SK-N-SH treated with all-trans-retinoic acid at 6 μM for 48 hours (cell line): ENCODE results near the gene RGS12.

Source experiments
- ATAC-seq: fragments of 200-7000 bp; cut with Tn5 transposase; 3 replicates; pipeline ENCODE4 v1.9.1; 2020; ENCODE audit warnings: mild to moderate bottlenecking, moderate library complexity
- BACH2 ChIP-seq: fragments of 250-450 bp; sonication (Bioruptor Pico); IDR thresholded peaks from 2 replicates; pipeline ENCODE4 v1.9.0; 2021; ENCODE audit warnings: mild to moderate bottlenecking, borderline replicate concordance
- ESRRG ChIP-seq: fragments of 250-450 bp; sonication (Bioruptor Pico); IDR thresholded peaks from 2 replicates; pipeline ENCODE4 v1.6.1; 2021; ENCODE audit warnings: mild to moderate bottlenecking
- GLIS3 ChIP-seq: fragments of 250-450 bp; sonication (Bioruptor Pico); IDR thresholded peaks from 2 replicates; pipeline ENCODE4 v1.5.0; 2020; ENCODE audit warnings: mild to moderate bottlenecking, moderate library complexity
- ISL1 ChIP-seq: fragments of 250-450 bp; sonication (Bioruptor Pico); IDR thresholded peaks from 2 replicates; pipeline ENCODE4 v2.1.2; 2022; ENCODE audit warnings: mild to moderate bottlenecking, moderate library complexity
- OSR1 ChIP-seq: fragments of 250-450 bp; sonication (Bioruptor Pico); IDR thresholded peaks from 2 replicates; pipeline ENCODE4 v1.8.0; 2022; ENCODE audit warnings: moderate library complexity, mild to moderate bottlenecking, inconsistent platforms
- PPARA ChIP-seq: fragments of 250-450 bp; sonication (Bioruptor Pico); IDR thresholded peaks from 2 replicates; pipeline ENCODE4 v1.5.0; 2020; ENCODE audit warnings: mild to moderate bottlenecking, borderline replicate concordance
- RARB ChIP-seq: fragments of 250-450 bp; sonication (Bioruptor Pico); IDR thresholded peaks from 2 replicates; pipeline ENCODE4 v1.8.0; 2021; ENCODE audit warnings: mild to moderate bottlenecking, moderate library complexity
- SNAI2 ChIP-seq: fragments of 250-450 bp; sonication (Bioruptor Pico); IDR thresholded peaks from 2 replicates; pipeline ENCODE4 v1.5.0; 2020; ENCODE audit warnings: mild to moderate bottlenecking, moderate library complexity
- TOX ChIP-seq: fragments of 250-450 bp; sonication (Bioruptor Pico); IDR thresholded peaks from 2 replicates; pipeline ENCODE4 v1.8.0; 2021; ENCODE audit warnings: mild to moderate bottlenecking, moderate library complexity, borderline replicate concordance
- ZC3H10 ChIP-seq: fragments of 250-450 bp; sonication (Bioruptor Pico); IDR thresholded peaks from 2 replicates; pipeline ENCODE4 v1.5.1; 2021; ENCODE audit warnings: mild to moderate bottlenecking, moderate library complexity
- ZFP3 ChIP-seq: fragments of 250-450 bp; sonication (Bioruptor Pico); IDR thresholded peaks from 2 replicates; pipeline ENCODE4 v1.5.0; 2020; ENCODE audit warnings: mild to moderate bottlenecking, moderate library complexity
- ZFP30 ChIP-seq: fragments of 450-650 bp; formaldehyde crosslinking; IDR thresholded peaks from 2 replicates; pipeline ENCODE4 v1.5.0; 2022; ENCODE audit warnings: mild to moderate bottlenecking, moderate library complexity
- ZNF565 ChIP-seq: fragments of 450-650 bp; formaldehyde crosslinking; conservative IDR thresholded peaks from 2 replicates; pipeline ENCODE4 v1.5.0; 2020; ENCODE audit warnings: low read depth, mild to moderate bottlenecking, moderate library complexity
- ZNF70 ChIP-seq: fragments of 450-650 bp; formaldehyde crosslinking; IDR thresholded peaks from 2 replicates; pipeline ENCODE4 v1.5.0; 2020; ENCODE audit warnings: mild to moderate bottlenecking, moderate library complexity
- ZNF8 ChIP-seq: fragments of 450-650 bp; formaldehyde crosslinking; IDR thresholded peaks from 2 replicates; pipeline ENCODE4 v1.5.0; 2020; ENCODE audit warnings: mild to moderate bottlenecking, moderate library complexity
- TF ChIP-seq, protein P1 (sequence below): fragments of 250-450 bp; sonication (Bioruptor Pico); IDR thresholded peaks from 2 replicates; pipeline ENCODE4 v1.8.0; 2020; ENCODE audit warnings: mild to moderate bottlenecking, moderate library complexity, borderline replicate concordance
- TF ChIP-seq, protein P2 (sequence below): fragments of 250-450 bp; sonication (Bioruptor Pico); IDR thresholded peaks from 2 replicates; pipeline ENCODE4 v1.5.0; 2020; ENCODE audit warnings: mild to moderate bottlenecking, moderate library complexity
- TF ChIP-seq, protein P3 (sequence below): fragments of 250-450 bp; sonication (Bioruptor Pico); IDR thresholded peaks from 2 replicates; pipeline ENCODE4 v1.5.1; 2021; ENCODE audit warnings: mild to moderate bottlenecking, moderate library complexity
- TF ChIP-seq, protein P4 (sequence below): fragments of 250-450 bp; sonication (Bioruptor Pico); IDR thresholded peaks from 2 replicates; pipeline ENCODE4 v1.8.0; 2021; ENCODE audit warnings: low read depth, mild to moderate bottlenecking, moderate library complexity, borderline replicate concordance
- TF ChIP-seq, protein P5 (sequence below): fragments of 250-450 bp; sonication (Bioruptor Pico); IDR thresholded peaks from 2 replicates; pipeline ENCODE4 v1.5.1; 2020; ENCODE audit warnings: low read depth, mild to moderate bottlenecking, moderate library complexity

RGS12 gene

DNA sequence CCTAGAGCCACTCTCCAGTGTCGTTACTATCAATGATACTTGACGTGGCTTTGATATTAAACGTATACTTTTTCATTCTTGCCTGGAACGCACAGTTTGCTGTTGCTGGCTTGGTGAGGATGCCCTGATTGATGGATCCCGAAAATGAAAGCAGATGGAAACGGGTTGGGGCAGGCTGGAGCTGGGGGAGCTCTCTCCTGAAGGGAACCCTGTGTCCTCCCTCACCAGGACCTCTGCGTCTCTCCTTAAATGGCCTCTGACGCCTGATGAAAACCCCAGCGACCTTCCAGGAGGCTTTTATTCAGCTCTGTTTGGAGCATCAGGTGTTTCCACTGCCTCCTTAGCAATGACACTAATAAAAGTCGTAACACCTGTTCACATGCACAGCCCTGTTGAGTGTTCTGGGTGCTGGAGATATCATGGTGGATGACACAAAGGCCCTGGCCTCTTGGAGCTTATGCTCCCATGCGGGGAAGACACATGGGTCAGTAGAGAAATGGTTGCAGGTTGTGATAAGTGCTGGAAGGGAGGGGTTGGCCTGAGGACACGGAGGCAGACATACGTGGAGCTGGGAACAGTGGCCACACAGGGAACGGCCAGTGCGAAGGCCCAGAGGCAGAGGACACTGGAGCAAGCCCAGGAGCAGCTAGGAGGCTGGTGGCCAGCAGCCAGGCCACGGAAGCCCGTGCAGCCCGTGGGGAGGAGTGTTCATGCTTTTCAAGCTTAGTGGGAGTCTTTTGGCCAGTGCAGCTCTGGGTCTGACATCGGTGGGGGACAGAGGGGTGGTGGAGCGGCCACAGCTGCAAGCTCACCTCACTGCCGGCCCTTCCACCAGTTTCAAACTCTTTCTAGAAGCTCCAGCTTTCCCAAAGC is 36.4 kb upstream of the RGS12 start:
- no peak for ATAC-seq
- TF ChIP-seq, protein P1, sequence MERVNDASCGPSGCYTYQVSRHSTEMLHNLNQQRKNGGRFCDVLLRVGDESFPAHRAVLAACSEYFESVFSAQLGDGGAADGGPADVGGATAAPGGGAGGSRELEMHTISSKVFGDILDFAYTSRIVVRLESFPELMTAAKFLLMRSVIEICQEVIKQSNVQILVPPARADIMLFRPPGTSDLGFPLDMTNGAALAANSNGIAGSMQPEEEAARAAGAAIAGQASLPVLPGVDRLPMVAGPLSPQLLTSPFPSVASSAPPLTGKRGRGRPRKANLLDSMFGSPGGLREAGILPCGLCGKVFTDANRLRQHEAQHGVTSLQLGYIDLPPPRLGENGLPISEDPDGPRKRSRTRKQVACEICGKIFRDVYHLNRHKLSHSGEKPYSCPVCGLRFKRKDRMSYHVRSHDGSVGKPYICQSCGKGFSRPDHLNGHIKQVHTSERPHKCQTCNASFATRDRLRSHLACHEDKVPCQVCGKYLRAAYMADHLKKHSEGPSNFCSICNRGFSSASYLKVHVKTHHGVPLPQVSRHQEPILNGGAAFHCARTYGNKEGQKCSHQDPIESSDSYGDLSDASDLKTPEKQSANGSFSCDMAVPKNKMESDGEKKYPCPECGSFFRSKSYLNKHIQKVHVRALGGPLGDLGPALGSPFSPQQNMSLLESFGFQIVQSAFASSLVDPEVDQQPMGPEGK (CRISPR knock-in tag): no peak
- TF ChIP-seq SNAI2 (CRISPR knock-in tag) (no peak), ISL1 (CRISPR knock-in tag) (no peak), GLIS3 (CRISPR knock-in tag) (no peak), PPARA (CRISPR knock-in tag) (no peak)

DNA sequence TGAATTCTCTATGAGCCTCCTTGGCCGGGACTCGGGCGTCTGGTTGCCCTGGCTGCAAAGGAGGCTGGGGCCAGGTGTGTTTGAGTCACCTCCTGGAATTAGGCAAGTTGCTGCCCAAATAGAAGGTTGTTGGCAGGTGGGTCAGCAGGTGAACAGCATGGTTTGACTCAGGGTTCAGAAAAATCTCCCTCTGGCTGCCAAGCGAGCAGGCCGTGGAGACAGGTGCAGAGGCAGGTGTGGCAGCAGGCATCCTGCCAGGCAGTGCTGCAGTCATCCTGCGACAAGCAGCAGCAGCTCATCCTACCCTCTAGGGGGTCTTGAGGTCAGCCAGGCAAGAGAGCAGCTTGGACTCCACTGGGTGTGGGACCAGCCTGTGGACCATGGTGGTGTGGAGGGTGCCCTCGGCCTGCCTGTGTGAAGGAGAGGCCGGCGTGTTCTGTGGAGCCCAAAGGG is 35.7 kb upstream of the RGS12 start:
- ATAC-seq: no peak
- no peak for TF ChIP-seq ZNF565 (CRISPR knock-in tag)
- no peak for TF ChIP-seq ZNF70 (CRISPR knock-in tag)
- TF ChIP-seq, protein P2, sequence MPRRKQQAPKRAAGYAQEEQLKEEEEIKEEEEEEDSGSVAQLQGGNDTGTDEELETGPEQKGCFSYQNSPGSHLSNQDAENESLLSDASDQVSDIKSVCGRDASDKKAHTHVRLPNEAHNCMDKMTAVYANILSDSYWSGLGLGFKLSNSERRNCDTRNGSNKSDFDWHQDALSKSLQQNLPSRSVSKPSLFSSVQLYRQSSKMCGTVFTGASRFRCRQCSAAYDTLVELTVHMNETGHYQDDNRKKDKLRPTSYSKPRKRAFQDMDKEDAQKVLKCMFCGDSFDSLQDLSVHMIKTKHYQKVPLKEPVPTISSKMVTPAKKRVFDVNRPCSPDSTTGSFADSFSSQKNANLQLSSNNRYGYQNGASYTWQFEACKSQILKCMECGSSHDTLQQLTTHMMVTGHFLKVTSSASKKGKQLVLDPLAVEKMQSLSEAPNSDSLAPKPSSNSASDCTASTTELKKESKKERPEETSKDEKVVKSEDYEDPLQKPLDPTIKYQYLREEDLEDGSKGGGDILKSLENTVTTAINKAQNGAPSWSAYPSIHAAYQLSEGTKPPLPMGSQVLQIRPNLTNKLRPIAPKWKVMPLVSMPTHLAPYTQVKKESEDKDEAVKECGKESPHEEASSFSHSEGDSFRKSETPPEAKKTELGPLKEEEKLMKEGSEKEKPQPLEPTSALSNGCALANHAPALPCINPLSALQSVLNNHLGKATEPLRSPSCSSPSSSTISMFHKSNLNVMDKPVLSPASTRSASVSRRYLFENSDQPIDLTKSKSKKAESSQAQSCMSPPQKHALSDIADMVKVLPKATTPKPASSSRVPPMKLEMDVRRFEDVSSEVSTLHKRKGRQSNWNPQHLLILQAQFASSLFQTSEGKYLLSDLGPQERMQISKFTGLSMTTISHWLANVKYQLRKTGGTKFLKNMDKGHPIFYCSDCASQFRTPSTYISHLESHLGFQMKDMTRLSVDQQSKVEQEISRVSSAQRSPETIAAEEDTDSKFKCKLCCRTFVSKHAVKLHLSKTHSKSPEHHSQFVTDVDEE (CRISPR knock-in tag): no peak
- no peak for TF ChIP-seq GLIS3 (CRISPR knock-in tag)
- no peak for TF ChIP-seq ZC3H10 (CRISPR knock-in tag)
- no peak for TF ChIP-seq ESRRG (CRISPR knock-in tag)
- no peak for TF ChIP-seq ZFP30
- no peak for TF ChIP-seq BACH2 (CRISPR knock-in tag)
- TF ChIP-seq, protein P3, sequence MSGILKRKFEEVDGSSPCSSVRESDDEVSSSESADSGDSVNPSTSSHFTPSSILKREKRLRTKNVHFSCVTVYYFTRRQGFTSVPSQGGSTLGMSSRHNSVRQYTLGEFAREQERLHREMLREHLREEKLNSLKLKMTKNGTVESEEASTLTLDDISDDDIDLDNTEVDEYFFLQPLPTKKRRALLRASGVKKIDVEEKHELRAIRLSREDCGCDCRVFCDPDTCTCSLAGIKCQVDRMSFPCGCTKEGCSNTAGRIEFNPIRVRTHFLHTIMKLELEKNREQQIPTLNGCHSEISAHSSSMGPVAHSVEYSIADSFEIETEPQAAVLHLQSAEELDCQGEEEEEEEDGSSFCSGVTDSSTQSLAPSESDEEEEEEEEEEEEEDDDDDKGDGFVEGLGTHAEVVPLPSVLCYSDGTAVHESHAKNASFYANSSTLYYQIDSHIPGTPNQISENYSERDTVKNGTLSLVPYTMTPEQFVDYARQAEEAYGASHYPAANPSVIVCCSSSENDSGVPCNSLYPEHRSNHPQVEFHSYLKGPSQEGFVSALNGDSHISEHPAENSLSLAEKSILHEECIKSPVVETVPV: no peak
- no peak for TF ChIP-seq TOX (CRISPR knock-in tag)
- TF ChIP-seq, protein P4, sequence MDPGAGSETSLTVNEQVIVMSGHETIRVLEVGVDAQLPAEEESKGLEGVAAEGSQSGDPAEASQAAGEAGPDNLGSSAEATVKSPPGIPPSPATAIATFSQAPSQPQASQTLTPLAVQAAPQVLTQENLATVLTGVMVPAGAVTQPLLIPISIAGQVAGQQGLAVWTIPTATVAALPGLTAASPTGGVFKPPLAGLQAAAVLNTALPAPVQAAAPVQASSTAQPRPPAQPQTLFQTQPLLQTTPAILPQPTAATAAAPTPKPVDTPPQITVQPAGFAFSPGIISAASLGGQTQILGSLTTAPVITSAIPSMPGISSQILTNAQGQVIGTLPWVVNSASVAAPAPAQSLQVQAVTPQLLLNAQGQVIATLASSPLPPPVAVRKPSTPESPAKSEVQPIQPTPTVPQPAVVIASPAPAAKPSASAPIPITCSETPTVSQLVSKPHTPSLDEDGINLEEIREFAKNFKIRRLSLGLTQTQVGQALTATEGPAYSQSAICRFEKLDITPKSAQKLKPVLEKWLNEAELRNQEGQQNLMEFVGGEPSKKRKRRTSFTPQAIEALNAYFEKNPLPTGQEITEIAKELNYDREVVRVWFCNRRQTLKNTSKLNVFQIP (CRISPR knock-in tag): no peak
- no peak for TF ChIP-seq ZFP3
- no peak for TF ChIP-seq PPARA (CRISPR knock-in tag)
- TF ChIP-seq OSR1 (CRISPR knock-in tag): no peak
- TF ChIP-seq, protein P1 (CRISPR knock-in tag): no peak
- no peak for TF ChIP-seq ISL1 (CRISPR knock-in tag)
- TF ChIP-seq ZNF8 (CRISPR knock-in tag): no peak
- TF ChIP-seq, protein P5, sequence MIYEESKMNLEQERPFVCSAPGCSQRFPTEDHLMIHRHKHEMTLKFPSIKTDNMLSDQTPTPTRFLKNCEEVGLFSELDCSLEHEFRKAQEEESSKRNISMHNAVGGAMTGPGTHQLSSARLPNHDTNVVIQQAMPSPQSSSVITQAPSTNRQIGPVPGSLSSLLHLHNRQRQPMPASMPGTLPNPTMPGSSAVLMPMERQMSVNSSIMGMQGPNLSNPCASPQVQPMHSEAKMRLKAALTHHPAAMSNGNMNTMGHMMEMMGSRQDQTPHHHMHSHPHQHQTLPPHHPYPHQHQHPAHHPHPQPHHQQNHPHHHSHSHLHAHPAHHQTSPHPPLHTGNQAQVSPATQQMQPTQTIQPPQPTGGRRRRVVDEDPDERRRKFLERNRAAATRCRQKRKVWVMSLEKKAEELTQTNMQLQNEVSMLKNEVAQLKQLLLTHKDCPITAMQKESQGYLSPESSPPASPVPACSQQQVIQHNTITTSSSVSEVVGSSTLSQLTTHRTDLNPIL (CRISPR knock-in tag): no peak
- TF ChIP-seq RARB (CRISPR knock-in tag): no peak
